SK-N-SH treated with all-trans-retinoic acid at 6 μM for 48 hours (cell line): ENCODE measurements around the gene P3H1.
"Not testable (repeated sequence)": the region's sequence is repeated elsewhere in the genome, so short reads cannot be mapped to it uniquely, and the experiment has no call there.

Source experiments
- ATAC-seq: fragments of 200-7000 bp; cut with Tn5 transposase; 3 replicates; pipeline ENCODE4 v1.9.1; 2020; ENCODE audit warnings: mild to moderate bottlenecking, moderate library complexity
- ARNTL ChIP-seq: fragments of 450-650 bp; formaldehyde crosslinking; IDR thresholded peaks from 2 replicates; pipeline ENCODE4 v1.5.0; 2020; ENCODE audit warnings: low read depth, mild to moderate bottlenecking, moderate library complexity, borderline replicate concordance
- CSDC2 ChIP-seq: fragments of 250-450 bp; sonication (Bioruptor Pico); IDR thresholded peaks from 2 replicates; pipeline ENCODE4 v1.5.0; 2020; ENCODE audit warnings: mild to moderate bottlenecking, moderate library complexity
- ESRRG ChIP-seq: fragments of 250-450 bp; sonication (Bioruptor Pico); IDR thresholded peaks from 2 replicates; pipeline ENCODE4 v1.6.1; 2021; ENCODE audit warnings: mild to moderate bottlenecking
- GLIS3 ChIP-seq: fragments of 250-450 bp; sonication (Bioruptor Pico); IDR thresholded peaks from 2 replicates; pipeline ENCODE4 v1.5.0; 2020; ENCODE audit warnings: mild to moderate bottlenecking, moderate library complexity
- ISL1 ChIP-seq: fragments of 250-450 bp; sonication (Bioruptor Pico); IDR thresholded peaks from 2 replicates; pipeline ENCODE4 v2.1.2; 2022; ENCODE audit warnings: mild to moderate bottlenecking, moderate library complexity
- PPARA ChIP-seq: fragments of 250-450 bp; sonication (Bioruptor Pico); IDR thresholded peaks from 2 replicates; pipeline ENCODE4 v1.5.0; 2020; ENCODE audit warnings: mild to moderate bottlenecking, borderline replicate concordance
- RARB ChIP-seq: fragments of 250-450 bp; sonication (Bioruptor Pico); IDR thresholded peaks from 2 replicates; pipeline ENCODE4 v1.8.0; 2021; ENCODE audit warnings: mild to moderate bottlenecking, moderate library complexity
- SNAI2 ChIP-seq: fragments of 250-450 bp; sonication (Bioruptor Pico); IDR thresholded peaks from 2 replicates; pipeline ENCODE4 v1.5.0; 2020; ENCODE audit warnings: mild to moderate bottlenecking, moderate library complexity
- TCF4 ChIP-seq: fragments of 250-450 bp; sonication (Bioruptor Pico); IDR thresholded peaks from 2 replicates; pipeline ENCODE4 v1.8.0; 2021; ENCODE audit warnings: mild to moderate bottlenecking, moderate library complexity, borderline replicate concordance
- TOX ChIP-seq: fragments of 250-450 bp; sonication (Bioruptor Pico); IDR thresholded peaks from 2 replicates; pipeline ENCODE4 v1.8.0; 2021; ENCODE audit warnings: mild to moderate bottlenecking, moderate library complexity, borderline replicate concordance
- ZC3H10 ChIP-seq: fragments of 250-450 bp; sonication (Bioruptor Pico); IDR thresholded peaks from 2 replicates; pipeline ENCODE4 v1.5.1; 2021; ENCODE audit warnings: mild to moderate bottlenecking, moderate library complexity
- ZFP3 ChIP-seq: fragments of 250-450 bp; sonication (Bioruptor Pico); IDR thresholded peaks from 2 replicates; pipeline ENCODE4 v1.5.0; 2020; ENCODE audit warnings: mild to moderate bottlenecking, moderate library complexity
- ZFP30 ChIP-seq: fragments of 450-650 bp; formaldehyde crosslinking; IDR thresholded peaks from 2 replicates; pipeline ENCODE4 v1.5.0; 2022; ENCODE audit warnings: mild to moderate bottlenecking, moderate library complexity
- ZNF565 ChIP-seq: fragments of 450-650 bp; formaldehyde crosslinking; conservative IDR thresholded peaks from 2 replicates; pipeline ENCODE4 v1.5.0; 2020; ENCODE audit warnings: low read depth, mild to moderate bottlenecking, moderate library complexity
- ZNF8 ChIP-seq: fragments of 450-650 bp; formaldehyde crosslinking; IDR thresholded peaks from 2 replicates; pipeline ENCODE4 v1.5.0; 2020; ENCODE audit warnings: mild to moderate bottlenecking, moderate library complexity
- TF ChIP-seq, protein P1 (sequence below): fragments of 250-450 bp; sonication (Bioruptor Pico); IDR thresholded peaks from 2 replicates; pipeline ENCODE4 v1.5.0; 2020; ENCODE audit warnings: mild to moderate bottlenecking, moderate library complexity
- TF ChIP-seq, protein P2 (sequence below): fragments of 250-450 bp; sonication (Bioruptor Pico); IDR thresholded peaks from 2 replicates; pipeline ENCODE4 v1.5.1; 2020; ENCODE audit warnings: low read depth, mild to moderate bottlenecking, moderate library complexity
- TF ChIP-seq, protein P3 (sequence below): fragments of 250-450 bp; sonication (Bioruptor Pico); IDR thresholded peaks from 2 replicates; pipeline ENCODE4 v1.5.1; 2021; ENCODE audit warnings: mild to moderate bottlenecking, moderate library complexity

Gene P3H1

GRCh38 chr1:42730988-42731387, 35.8 kb downstream of the P3H1 start:
- TF ChIP-seq, protein P1, sequence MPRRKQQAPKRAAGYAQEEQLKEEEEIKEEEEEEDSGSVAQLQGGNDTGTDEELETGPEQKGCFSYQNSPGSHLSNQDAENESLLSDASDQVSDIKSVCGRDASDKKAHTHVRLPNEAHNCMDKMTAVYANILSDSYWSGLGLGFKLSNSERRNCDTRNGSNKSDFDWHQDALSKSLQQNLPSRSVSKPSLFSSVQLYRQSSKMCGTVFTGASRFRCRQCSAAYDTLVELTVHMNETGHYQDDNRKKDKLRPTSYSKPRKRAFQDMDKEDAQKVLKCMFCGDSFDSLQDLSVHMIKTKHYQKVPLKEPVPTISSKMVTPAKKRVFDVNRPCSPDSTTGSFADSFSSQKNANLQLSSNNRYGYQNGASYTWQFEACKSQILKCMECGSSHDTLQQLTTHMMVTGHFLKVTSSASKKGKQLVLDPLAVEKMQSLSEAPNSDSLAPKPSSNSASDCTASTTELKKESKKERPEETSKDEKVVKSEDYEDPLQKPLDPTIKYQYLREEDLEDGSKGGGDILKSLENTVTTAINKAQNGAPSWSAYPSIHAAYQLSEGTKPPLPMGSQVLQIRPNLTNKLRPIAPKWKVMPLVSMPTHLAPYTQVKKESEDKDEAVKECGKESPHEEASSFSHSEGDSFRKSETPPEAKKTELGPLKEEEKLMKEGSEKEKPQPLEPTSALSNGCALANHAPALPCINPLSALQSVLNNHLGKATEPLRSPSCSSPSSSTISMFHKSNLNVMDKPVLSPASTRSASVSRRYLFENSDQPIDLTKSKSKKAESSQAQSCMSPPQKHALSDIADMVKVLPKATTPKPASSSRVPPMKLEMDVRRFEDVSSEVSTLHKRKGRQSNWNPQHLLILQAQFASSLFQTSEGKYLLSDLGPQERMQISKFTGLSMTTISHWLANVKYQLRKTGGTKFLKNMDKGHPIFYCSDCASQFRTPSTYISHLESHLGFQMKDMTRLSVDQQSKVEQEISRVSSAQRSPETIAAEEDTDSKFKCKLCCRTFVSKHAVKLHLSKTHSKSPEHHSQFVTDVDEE (CRISPR knock-in tag) = no peak
- ATAC-seq = no peak; the same call in 1 of the 3 replicates

- TF ChIP-seq SNAI2 (CRISPR knock-in tag) (no peak), ZC3H10 (CRISPR knock-in tag) (no peak), ZNF565 (no peak), ZNF8 (CRISPR knock-in tag) (no peak), ESRRG (CRISPR knock-in tag) (no peak), ZFP30 (CRISPR knock-in tag) (no peak), TOX (CRISPR knock-in tag) (no peak), ZFP3 (CRISPR knock-in tag) (no peak), RARB (CRISPR knock-in tag) (no peak), PPARA (no peak), ISL1 (CRISPR knock-in tag) (no peak), ARNTL (no peak), CSDC2 (no peak)
- TF ChIP-seq, protein P2, sequence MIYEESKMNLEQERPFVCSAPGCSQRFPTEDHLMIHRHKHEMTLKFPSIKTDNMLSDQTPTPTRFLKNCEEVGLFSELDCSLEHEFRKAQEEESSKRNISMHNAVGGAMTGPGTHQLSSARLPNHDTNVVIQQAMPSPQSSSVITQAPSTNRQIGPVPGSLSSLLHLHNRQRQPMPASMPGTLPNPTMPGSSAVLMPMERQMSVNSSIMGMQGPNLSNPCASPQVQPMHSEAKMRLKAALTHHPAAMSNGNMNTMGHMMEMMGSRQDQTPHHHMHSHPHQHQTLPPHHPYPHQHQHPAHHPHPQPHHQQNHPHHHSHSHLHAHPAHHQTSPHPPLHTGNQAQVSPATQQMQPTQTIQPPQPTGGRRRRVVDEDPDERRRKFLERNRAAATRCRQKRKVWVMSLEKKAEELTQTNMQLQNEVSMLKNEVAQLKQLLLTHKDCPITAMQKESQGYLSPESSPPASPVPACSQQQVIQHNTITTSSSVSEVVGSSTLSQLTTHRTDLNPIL (CRISPR knock-in tag) = no peak
- TF ChIP-seq, protein P1 (CRISPR knock-in tag) = no peak
- ATAC-seq = no peak
These were observed 36.8 kb downstream of the P3H1 start for GRCh38 chr1:42730002-42730401.

- not testable (repeated sequence) for ATAC-seq
These were observed 41.0 kb downstream of the P3H1 start for GRCh38 chr1:42725820-42726219.

DNA sequence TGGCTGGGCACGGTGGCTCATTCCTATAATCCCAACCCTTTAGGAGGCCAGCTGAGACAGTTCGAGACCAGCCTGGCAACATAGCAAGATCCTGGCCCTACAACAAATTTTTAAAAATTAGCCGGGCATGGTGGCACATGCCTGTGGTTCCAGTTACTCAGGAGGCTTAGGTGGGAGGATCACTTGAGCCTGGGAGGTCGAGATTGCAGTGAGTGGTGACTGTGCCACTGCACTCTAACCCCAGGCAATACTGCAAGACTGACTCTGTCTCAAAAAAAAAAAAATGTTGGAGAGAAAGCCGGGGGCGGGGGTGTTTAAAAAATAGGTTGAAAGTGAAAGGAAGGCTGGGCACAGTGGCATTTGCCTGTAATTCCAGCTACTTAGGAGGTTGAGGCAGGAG, 43.3 kb downstream of the P3H1 start:
- no peak for TF ChIP-seq GLIS3 (CRISPR knock-in tag)
- no peak for TF ChIP-seq PPARA
- no peak for TF ChIP-seq ISL1 (CRISPR knock-in tag)
- TF ChIP-seq, all 23 proteins: peak for 0
- ATAC-seq = no peak; the same call in 2 of the 3 replicates

GRCh38 chr1:42722403-42722802, 44.4 kb downstream of the P3H1 start:
- ATAC-seq = not testable (repeated sequence)

GRCh38 chr1:42721926-42722325, 44.9 kb downstream of the P3H1 start:
- ATAC-seq = no peak
- TF ChIP-seq ESRRG (CRISPR knock-in tag) = no peak
- TF ChIP-seq TCF4 (CRISPR knock-in tag) = no peak
- TF ChIP-seq, protein P3, sequence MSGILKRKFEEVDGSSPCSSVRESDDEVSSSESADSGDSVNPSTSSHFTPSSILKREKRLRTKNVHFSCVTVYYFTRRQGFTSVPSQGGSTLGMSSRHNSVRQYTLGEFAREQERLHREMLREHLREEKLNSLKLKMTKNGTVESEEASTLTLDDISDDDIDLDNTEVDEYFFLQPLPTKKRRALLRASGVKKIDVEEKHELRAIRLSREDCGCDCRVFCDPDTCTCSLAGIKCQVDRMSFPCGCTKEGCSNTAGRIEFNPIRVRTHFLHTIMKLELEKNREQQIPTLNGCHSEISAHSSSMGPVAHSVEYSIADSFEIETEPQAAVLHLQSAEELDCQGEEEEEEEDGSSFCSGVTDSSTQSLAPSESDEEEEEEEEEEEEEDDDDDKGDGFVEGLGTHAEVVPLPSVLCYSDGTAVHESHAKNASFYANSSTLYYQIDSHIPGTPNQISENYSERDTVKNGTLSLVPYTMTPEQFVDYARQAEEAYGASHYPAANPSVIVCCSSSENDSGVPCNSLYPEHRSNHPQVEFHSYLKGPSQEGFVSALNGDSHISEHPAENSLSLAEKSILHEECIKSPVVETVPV (CRISPR knock-in tag) = no peak
